GM12873 (cell line): ENCODE results near the gene WDR7.
A peak's percentile ranks its signal among the peaks of the same experiment; 100 is the strongest.

Experiments
- TF ChIP-seq, protein P1 (sequence below): IDR thresholded peaks from 2 replicates; pipeline ENCODE4 v1.5.1; 2012; ENCODE audit warnings: low read depth, mild to moderate bottlenecking, moderate library complexity, low read length, control low read depth; ENCODE audit not compliant: insufficient read depth; ENCODE audit errors: missing control alignments

The WDR7 gene

DNA sequence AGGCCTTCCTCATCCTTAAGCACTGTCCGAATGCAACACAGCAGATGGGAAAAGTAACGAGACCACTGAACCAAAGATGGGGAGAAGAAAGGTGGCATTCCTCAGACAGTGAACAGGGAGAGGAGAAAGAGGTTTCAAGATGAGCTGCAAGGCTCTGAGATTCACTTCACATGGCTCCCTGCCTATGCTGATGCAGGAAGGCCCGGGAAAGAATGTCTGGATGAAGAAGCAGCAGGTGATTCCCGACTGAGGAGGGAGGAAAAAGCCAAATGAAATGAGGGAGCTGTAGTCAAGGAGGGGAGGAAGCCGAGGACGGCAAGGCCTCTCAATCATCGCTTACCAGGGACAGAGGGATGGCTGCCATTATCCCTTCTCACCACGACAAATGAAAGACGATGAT is 397.2 kb downstream of the WDR7 start:
- TF ChIP-seq, protein P1, sequence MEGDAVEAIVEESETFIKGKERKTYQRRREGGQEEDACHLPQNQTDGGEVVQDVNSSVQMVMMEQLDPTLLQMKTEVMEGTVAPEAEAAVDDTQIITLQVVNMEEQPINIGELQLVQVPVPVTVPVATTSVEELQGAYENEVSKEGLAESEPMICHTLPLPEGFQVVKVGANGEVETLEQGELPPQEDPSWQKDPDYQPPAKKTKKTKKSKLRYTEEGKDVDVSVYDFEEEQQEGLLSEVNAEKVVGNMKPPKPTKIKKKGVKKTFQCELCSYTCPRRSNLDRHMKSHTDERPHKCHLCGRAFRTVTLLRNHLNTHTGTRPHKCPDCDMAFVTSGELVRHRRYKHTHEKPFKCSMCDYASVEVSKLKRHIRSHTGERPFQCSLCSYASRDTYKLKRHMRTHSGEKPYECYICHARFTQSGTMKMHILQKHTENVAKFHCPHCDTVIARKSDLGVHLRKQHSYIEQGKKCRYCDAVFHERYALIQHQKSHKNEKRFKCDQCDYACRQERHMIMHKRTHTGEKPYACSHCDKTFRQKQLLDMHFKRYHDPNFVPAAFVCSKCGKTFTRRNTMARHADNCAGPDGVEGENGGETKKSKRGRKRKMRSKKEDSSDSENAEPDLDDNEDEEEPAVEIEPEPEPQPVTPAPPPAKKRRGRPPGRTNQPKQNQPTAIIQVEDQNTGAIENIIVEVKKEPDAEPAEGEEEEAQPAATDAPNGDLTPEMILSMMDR, result no peak

DNA sequence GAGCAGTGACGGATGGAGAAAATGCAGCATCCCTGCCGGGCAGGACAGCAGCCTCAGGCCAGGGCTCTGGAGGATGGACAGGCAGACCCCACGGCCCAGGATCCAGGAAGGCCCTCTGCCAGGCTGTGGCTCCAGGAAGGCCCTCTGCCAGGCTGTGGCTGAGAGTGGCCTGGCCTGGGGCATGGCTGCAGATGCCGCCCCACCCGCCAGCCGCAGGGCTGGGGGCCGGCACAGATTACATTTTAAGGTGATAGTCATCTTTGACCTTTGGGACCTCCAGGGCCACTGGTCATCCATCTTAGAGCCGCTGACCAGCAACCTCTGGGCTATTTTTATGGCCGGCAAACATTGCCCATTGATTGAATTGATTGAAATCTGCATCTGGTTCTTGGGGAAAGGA is 397.7 kb downstream of the WDR7 start:
- TF ChIP-seq, protein P1, result no peak

DNA sequence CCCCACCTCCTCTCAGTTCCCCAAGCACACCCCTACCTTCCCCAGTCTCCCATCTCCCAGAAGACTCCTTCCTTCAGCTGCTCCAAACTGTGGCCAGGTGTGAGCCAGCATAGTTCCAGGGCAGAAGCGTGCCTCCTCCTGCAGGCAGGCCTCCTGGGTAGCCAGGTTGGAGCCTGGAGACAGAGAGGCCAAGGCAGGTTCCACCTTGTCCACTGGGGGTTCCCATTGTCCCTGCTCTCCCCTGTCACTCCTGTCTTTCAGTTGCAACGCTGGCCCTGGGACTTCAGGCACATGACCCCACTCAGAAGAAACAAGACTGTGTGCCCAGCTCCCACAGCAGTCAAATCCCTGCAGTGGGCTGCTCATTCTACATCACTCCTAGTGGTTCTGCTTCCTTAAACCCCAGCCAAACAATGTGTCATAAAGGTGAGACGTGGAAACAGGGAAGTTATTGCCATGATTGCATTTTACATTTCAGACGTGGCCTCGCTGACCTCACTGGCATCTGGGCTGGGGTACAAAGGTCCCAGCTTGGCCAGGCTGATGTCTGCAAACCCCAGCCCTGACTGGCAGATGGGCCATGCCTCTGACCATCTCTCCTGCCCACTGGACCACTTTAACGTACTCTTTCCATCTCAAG is 399.3 kb downstream of the WDR7 start:
- TF ChIP-seq, protein P1, result peak; percentile 19

DNA sequence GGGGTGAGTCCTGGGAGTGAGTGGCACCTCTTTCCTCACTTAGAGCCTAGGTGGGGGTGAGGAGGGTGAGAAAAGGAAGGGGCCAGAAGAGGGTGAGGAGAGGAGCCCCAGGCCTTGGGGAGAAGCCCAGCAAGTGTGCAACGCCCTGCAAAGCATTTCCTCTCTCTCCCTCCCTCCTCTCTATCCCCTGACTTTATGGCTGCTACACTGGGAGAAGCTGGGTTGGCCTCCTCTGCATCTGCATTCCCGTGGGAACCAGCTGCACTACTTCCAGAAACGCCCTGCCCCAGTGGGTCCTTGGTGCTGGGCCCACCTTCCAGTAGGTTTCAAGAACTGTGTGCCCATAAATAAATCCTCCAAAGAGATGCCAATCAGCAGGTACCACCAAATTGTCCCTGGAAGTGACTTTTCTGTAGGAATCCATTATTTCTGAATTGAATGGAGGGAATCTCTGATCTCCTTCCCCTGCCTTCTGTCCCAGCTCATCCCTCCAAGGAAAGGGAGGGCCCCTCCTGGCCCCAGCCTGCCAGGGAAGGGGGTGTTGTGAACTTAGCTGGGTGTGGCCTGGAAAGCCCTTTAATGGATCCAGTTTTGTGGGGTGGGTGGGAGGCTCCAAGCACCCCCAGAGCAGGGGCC is 400.0 kb downstream of the WDR7 start:
- TF ChIP-seq, protein P1, result no peak

GRCh38 chr18:57051657-57052044 is 400.5 kb downstream of the WDR7 start:
- TF ChIP-seq, protein P1, result no peak

DNA sequence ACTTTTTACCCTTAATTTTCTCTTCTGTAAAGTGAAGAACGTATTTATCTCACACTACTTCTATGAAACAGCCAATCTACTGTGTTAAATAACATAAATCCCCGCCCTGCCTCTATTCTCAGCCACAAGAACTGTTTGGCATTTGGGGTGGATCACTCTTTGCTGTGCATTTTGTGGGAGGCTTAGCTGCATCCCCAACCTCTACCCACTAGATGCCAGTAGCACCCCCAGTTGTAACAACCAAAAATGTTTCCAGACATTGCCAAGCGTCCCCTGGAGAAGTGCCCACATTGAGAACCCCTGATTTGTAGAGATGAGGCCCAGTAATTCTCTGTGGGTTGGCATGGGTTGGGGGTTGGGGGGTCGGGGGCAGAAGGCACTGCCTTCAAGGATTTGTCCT is 401.0 kb downstream of the WDR7 start:
- TF ChIP-seq, protein P1, result peak; percentile 38

GRCh38 chr18:57052759-57053158 is 401.6 kb downstream of the WDR7 start:
- TF ChIP-seq, protein P1, result no peak
